Measurements from ENCODE around the gene SIGLEC1. TPM values are rescaled to one million over a fixed set of nuclear protein-coding genes. Genes with fewer than 3 reads are reported as not detected.

SIGLEC1 gene
- total RNA-seq, 4 donors from 2014 or later, result 1.0 to 7.9 (median 3.4) TPM

- peak; percentile 59 to 77 for DNase-seq
- intact Hi-C loops (cut with DNase I; ENCODE audit: low total_unique reads), result no loop called here
- no peak for TF ChIP-seq CTCF (IDR thresholded peaks at IDR 0.05)
- TF ChIP-seq POLR2A (IDR thresholded peaks at IDR 0.05), result no peak
These were observed 24.7 kb downstream of the SIGLEC1 start for GRCh38 chr20:3687655-3688054.

DNA sequence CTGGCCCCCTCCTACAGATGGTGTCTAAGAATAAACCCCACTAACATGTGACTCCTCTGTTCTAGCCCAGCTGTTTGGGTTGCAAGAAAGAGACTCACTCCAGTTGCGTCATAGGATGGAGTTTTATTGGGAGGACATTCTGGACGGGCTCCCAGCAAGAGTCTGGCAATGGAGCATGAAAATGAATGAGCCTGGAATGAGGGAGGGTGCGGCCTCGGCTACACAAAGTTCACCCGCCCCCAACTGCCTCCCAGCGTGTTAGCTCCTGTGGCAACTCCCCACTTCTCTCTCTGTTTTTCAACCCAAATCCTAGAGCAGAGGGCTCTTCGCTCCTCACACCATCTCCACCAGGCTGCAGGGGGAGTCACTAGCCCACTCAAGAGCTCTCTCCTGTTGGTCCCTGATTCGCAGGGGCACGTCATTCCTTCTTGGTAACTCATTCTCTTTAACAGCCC lies 25.5 kb downstream of the SIGLEC1 start:
- DNase-seq, result peak; percentile 94 to 95
- Histone ChIP-seq H3K27ac (peak overlapping the region; percentile 77 to 89), H3K4me3 (no peak overlapping the region), H3K36me3 (no peaks in the 10 kb centered on the region), H3K27me3 (no peaks in the 10 kb centered on the region), H3K4me1 (peaks cover 4 to 6% of the 10 kb centered on the region in 2 donors), H3K9me3 (no peaks in the 10 kb centered on the region)
- intact Hi-C loops (cut with DNase I; ENCODE audit: low total_unique reads), result no loop called here
- no peak for TF ChIP-seq POLR2A (IDR thresholded peaks at IDR 0.05)
- TF ChIP-seq CTCF (IDR thresholded peaks at IDR 0.05), result peak in 1 of 4 experiments; percentile 34

More at GRCh38 chr20:3687655-3688054, 24.7 kb downstream of the SIGLEC1 start:
- Histone ChIP-seq H3K27ac (peak overlapping the region; percentile 77 to 89), H3K9me3 (no peaks in the 10 kb centered on the region), H3K27me3 (no peaks in the 10 kb centered on the region), H3K4me3 (no peak overlapping the region), H3K4me1 (peaks cover 4 to 6% of the 10 kb centered on the region in 2 donors), H3K36me3 (no peaks in the 10 kb centered on the region)

DNA sequence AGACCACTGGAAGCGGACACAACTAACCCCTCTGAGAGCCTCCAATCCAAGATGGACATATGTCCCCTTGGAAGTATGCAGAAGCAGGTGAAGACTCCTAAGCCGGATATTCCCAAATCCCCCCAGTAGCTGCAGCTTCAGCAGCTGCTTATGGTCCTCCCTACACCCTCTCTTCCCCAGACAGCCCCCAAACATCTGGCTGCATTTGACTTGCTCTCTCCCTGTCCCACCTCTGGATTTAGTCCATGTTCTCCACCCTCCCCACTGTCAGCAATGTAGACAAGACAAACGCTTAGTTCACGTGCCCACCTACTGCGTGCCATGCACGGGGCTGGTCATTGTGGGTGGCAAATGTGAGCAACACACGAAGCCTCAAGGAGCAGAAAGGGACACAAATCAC lies 26.0 kb downstream of the SIGLEC1 start:
- Histone ChIP-seq H3K4me3 (no peak overlapping the region), H3K36me3 (no peaks in the 10 kb centered on the region), H3K9me3 (no peaks in the 10 kb centered on the region), H3K27me3 (no peaks in the 10 kb centered on the region), H3K27ac (peak overlapping the region; percentile 77 to 89), H3K4me1 (peaks cover 4 to 6% of the 10 kb centered on the region in 2 donors)
- intact Hi-C loops (cut with DNase I; ENCODE audit: low total_unique reads), result no loop called here
- no peak for DNase-seq
- no peak for TF ChIP-seq CTCF (IDR thresholded peaks at IDR 0.05)
- no peak for TF ChIP-seq POLR2A (IDR thresholded peaks at IDR 0.05)

DNA sequence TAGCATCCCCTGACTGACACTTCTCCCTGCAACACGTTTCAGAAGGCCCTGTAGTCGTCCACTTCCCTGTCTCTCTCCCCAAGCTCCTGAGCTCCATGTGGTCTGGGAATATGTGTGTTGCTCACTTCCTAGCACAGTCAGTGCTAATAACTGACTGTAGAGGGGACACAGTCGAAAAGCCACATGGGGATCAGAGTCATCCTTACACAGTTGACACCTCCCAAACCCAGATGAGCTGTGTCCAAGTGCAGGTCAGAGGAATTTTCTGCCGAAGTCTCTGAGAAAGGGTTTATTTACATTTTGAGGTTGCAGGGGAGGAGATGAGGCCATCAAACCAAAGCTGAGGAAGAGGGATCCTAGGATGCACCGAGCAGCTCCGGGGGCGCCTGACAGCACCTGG lies 27.1 kb downstream of the SIGLEC1 start:
- peaks cover 4 to 6% of the 10 kb centered on the region in 2 donors for H3K4me1 ChIP-seq
- H3K27me3 ChIP-seq, result no peaks in the 10 kb centered on the region
- no peak overlapping the region for H3K4me3 ChIP-seq
- intact Hi-C loops (cut with DNase I; ENCODE audit: low total_unique reads), result no loop called here
- H3K27ac ChIP-seq, result no peak overlapping the region
- no peaks in the 10 kb centered on the region for H3K9me3 ChIP-seq
- TF ChIP-seq CTCF (IDR thresholded peaks at IDR 0.05) (no peak), POLR2A (IDR thresholded peaks at IDR 0.05) (no peak)
- no peaks in the 10 kb centered on the region for H3K36me3 ChIP-seq
- no peak for DNase-seq

GRCh38 chr20:3681931-3682781 lies 30.2 kb downstream of the SIGLEC1 start, which contains the start of gene ADAM33:
ADAM33 (minus strand) TSS chr20:3682010; CDS start chr20:3682004, 6 bp downstream.
- peak within 1 kb of the TSS; percentile 97 to 98 for H3K27ac ChIP-seq
- peak; percentile 71 to 84 for DNase-seq
- intact Hi-C loops (cut with DNase I; ENCODE audit: low total_unique reads), result loop anchor here (5.0 kb wide), 1 partner anchor 85 kb away; the partner anchor contains the start of gene ADISSP
- TF ChIP-seq CTCF (IDR thresholded peaks at IDR 0.05), result peak in 1 of 4 experiments; percentile 31
- TF ChIP-seq POLR2A (IDR thresholded peaks at IDR 0.05), result peak in 1 of 2 donors; percentile 41
- H3K9me3 ChIP-seq, result no peaks in the 10 kb centered on the region
- no peaks in the 10 kb centered on the region for H3K27me3 ChIP-seq
- peaks cover 6 to 16% of the 10 kb centered on the region in 2 donors for H3K4me1 ChIP-seq
- no peaks in the 10 kb centered on the region for H3K36me3 ChIP-seq
- H3K4me3 ChIP-seq, result peak within 1 kb of the TSS; percentile 62 to 65
